GM12892 (cell line): ENCODE measurements around the gene ZDHHC14.

Experiments used
- POLR2A ChIP-seq: IDR thresholded peaks from 2 replicates; pipeline ENCODE4 v1.6.1; 2011; ENCODE audit warnings: low read depth, low read length, control low read depth
- POLR2AphosphoS5 ChIP-seq: IDR thresholded peaks from 2 replicates; pipeline ENCODE4 v1.6.1; 2011; ENCODE audit warnings: low read depth, low read length, control low read depth
- TAF1 ChIP-seq: IDR thresholded peaks from 2 replicates; pipeline ENCODE4 v1.6.1; 2011; ENCODE audit warnings: low read depth, mild to moderate bottlenecking, control low read depth, low read length, borderline replicate concordance

DNA sequence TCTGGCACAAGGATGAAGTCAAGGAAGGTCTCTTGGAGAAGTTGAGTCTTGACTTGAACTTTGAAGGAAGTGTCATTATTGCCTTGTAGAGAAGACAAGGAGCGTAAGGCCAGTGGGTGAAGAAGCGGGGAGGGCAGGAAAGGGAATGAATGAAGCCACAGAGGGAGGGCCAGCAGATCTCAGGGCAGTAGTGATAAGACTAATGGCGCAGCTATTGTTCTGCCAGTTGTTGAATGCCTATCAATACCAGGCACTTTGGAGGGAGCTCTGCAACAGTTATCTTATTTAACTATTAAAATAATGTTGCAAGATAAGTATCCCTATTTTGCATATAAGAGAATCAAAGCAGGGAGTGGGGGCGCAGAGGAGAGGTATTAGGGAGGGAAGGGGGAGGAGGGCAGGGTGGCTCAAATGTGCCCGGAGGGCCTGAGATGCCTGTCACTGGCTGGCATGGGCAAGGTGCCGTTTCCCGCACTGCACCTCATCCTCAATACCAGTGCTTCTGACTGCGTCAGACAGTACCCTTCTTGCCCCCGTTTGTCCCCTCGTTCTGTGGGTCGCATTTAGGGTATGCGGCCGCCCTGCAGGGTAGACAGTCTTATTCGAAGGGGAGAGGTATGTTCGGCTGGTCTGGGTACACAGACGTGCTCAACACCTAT, 109.8 kb downstream of the ZDHHC14 start:
- TF ChIP-seq POLR2A, result no peak
- no peak for TF ChIP-seq TAF1
- TF ChIP-seq POLR2AphosphoS5, result no peak
